Measurements from ENCODE around the gene AK1. TPM values are rescaled to one million over a fixed set of nuclear protein-coding genes. Genes with fewer than 3 reads are reported as not detected.

AK1 gene
- total and polyA plus RNA-seq, 12 donors, result 51.9 to 242 (median 91.9) TPM

DNA sequence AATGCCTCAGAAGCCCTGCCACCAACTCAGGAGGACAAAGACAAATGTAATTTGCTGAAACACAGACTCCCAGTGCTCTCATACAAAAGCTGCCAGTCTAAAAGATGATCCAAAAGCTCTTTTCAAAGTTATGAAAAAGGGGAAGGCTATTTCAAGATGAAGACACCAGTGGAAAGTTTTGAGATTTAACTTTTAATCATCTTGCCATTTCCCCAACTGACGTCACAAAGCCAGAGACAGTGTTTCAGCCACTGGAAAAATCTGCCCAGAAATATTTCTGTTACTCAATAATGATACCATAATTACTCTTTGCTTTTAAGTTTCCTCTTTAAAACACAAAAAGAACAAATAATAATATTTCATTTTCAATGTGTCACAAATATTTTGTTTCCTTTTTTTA, 43.9 kb downstream of the AK1 start:
- TF ChIP-seq POLR2A (IDR thresholded peaks at IDR 0.05), result no peak
- TF ChIP-seq CTCF (IDR thresholded peaks at IDR 0.05), result no peak
- H3K4me3 ChIP-seq, result no peak overlapping the region
- DNase-seq, result peak in 2 of 7 donors; percentile 58 to 60
- intact Hi-C loops (cut with DNase I), result no loop called here
- H3K36me3 ChIP-seq (replicated peaks in 1 of 2), result peaks cover 0 to 9% of the 10 kb centered on the region in 2 donors
- peaks cover 28 to 76% of the 10 kb centered on the region in 2 donors for H3K4me1 ChIP-seq (replicated peaks in 1 of 2)
- H3K27me3 ChIP-seq, result no peaks in the 10 kb centered on the region
- H3K9me3 ChIP-seq (replicated peaks in 1 of 3), result no peaks in the 10 kb centered on the region
- 3 to 15% (median 13%) methylated on average over 1 of the region's 1 CpG for WGBS, 4 donors
- H3K27ac ChIP-seq, result peak overlapping the region in 4 of 5 donors; percentile 55 to 95 (median 78)

GRCh38 chr9:127832248-127832647, 45.2 kb downstream of the AK1 start:
- no peaks in the 10 kb centered on the region for H3K27me3 ChIP-seq
- WGBS, 4 donors, result 61 to 73% (median 67%) methylated on average over 7 of the region's 7 CpGs
- peak in 1 of 7 donors; percentile 8 for DNase-seq
- no peak for TF ChIP-seq CTCF (IDR thresholded peaks at IDR 0.05)
- TF ChIP-seq POLR2A (IDR thresholded peaks at IDR 0.05), result no peak
- no peaks in the 10 kb centered on the region for H3K9me3 ChIP-seq (replicated peaks in 1 of 3)
- intact Hi-C loops (cut with DNase I), result no loop called here
- H3K4me1 ChIP-seq (replicated peaks in 1 of 2), result peaks cover 19 to 76% of the 10 kb centered on the region in 2 donors
- peak overlapping the region in 3 of 5 donors; percentile 19 to 89 (median 57) for H3K27ac ChIP-seq
- no peak overlapping the region for H3K4me3 ChIP-seq
- peaks cover 0 to 13% of the 10 kb centered on the region in 2 donors for H3K36me3 ChIP-seq (replicated peaks in 1 of 2)

- Histone ChIP-seq H3K4me3 (no peak overlapping the region), H3K27me3 (no peaks in the 10 kb centered on the region), H3K9me3 (replicated peaks in 1 of 3) (no peaks in the 10 kb centered on the region), H3K27ac (peak overlapping the region in 4 of 5 donors; percentile 2 to 84 (median 74)), H3K36me3 (replicated peaks in 1 of 2) (peaks cover 0 to 37% of the 10 kb centered on the region in 2 donors), H3K4me1 (replicated peaks in 1 of 2) (peaks cover 9 to 49% of the 10 kb centered on the region in 2 donors)
- 74 to 86% (median 80%) methylated on average over 4 to 6 of the region's 6 CpGs for WGBS, 4 donors
- TF ChIP-seq CTCF (IDR thresholded peaks at IDR 0.05) (no peak), POLR2A (IDR thresholded peaks at IDR 0.05) (no peak)
- no peak for DNase-seq
- intact Hi-C loops (cut with DNase I), result no loop called here
Observed at GRCh38 chr9:127829205-127829906, 48.1 kb downstream of the AK1 start.

DNA sequence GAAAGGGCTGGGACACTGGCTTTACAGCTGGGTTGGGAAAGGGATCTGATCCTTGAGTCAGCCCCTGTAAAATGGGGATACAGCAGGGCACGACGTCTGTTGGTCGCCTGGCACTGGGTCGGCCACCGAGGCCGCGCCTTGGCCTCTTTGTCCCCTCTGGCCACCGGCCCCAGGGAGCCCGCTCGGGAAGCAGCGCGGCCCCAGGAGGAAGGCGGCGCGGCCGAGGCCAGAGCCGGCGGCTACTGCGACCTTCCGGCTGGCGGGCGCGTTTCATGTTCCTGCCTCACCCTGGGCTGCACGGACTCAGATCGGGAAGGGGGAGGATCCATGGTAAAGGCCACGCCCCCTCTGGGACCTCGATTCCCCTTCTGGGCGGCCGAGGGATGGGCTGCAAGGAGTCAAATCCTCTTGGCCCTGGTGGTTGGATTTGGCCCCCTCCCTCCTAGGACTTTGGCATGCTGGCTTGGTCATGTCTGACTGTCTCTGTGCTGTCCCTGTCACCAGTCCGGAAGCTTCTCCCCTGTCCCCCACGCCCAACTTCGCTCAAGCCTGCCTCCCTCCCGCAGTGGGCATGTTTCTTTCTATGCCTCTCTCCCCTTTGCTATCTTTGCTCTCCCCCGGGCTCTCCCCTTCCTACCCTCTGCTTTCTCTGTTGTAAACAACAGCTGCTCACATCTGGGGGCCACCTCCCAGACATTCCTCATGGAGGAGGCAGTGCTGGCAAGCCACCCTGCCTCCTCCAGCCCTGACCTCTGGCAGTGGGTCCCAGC, 49.0 kb downstream of the AK1 start:
- no peaks in the 10 kb centered on the region for H3K9me3 ChIP-seq (replicated peaks in 1 of 3)
- WGBS, 4 donors, result 2 to 16% (median 10%) methylated on average over 5 to 34 of the region's 34 CpGs
- intact Hi-C loops (cut with DNase I), result no loop called here

More for the DNA sequence above, 49.0 kb downstream of the AK1 start:
- Histone ChIP-seq H3K27ac (peak overlapping the region in 4 of 5 donors; percentile 2 to 84 (median 80)), H3K4me3 (peak overlapping the region in 2 of 4 donors; percentile 13 to 21), H3K36me3 (replicated peaks in 1 of 2) (peaks cover 0 to 44% of the 10 kb centered on the region in 2 donors), H3K4me1 (replicated peaks in 1 of 2) (peaks cover 9 to 40% of the 10 kb centered on the region in 2 donors), H3K27me3 (no peaks in the 10 kb centered on the region)
- peak; percentile 58 to 80 for TF ChIP-seq POLR2A (IDR thresholded peaks at IDR 0.05)
- peak in 4 of 6 experiments; percentile 5 to 26 (median 18) for TF ChIP-seq CTCF (IDR thresholded peaks at IDR 0.05)
- DNase-seq, result peak; percentile 85 to 95 (median 92)

Measured in adrenal gland (tissue), 12 donors.